ENCODE measurements around the gene PARP1.

The PARP1 gene

GRCh38 chr1:226311376-226311775 lies 96.5 kb downstream of the PARP1 start:
- DNase-seq (ENCODE audit: low spot score) = no peak
- no peak overlapping the region for H3K4me3 ChIP-seq
- no peak for TF ChIP-seq CTCF (IDR thresholded peaks at IDR 0.05)
- no peak overlapping the region for H3K27ac ChIP-seq

All from coronary artery (tissue), 2 donors.